Kidney epithelial cell (primary cell): ENCODE measurements around the gene CPNE8. TPM values are rescaled to one million over a fixed set of nuclear protein-coding genes. Genes with fewer than 3 reads are reported as not detected.

Experiments
- DNase-seq: peaks from one replicate; pipeline ENCODE4 v3.0.0-alpha.2; 2010; ENCODE audit warnings: low read depth
- H3K27me3 ChIP-seq: 2 replicates; pipeline ENCODE4 v1.6.0; 2011; ENCODE audit warnings: low read length; ENCODE audit not compliant: control insufficient read depth, insufficient read depth
- H3K36me3 ChIP-seq: 2 replicates; pipeline ENCODE4 v1.5.1; 2011; ENCODE audit warnings: low read length; ENCODE audit not compliant: control insufficient read depth, insufficient read depth
- H3K4me3 ChIP-seq: 2 replicates; pipeline ENCODE4 v1.5.1; 2011; ENCODE audit warnings: low read depth, mild to moderate bottlenecking, control low read depth, low read length
- total RNA-seq: library from RNA; depleted of rRNA; stranded (reverse); fragments of >200 nt; gene quantifications from 2 replicates; pipeline ENCODE4 v1.2.3, GENCODE V29; 2015
- TF ChIP-seq, protein P1 (sequence below): IDR thresholded peaks from 2 replicates; pipeline ENCODE4 v1.5.1; 2011; ENCODE audit warnings: mild to moderate bottlenecking, moderate library complexity, low read length, control low read depth, inconsistent platforms; ENCODE audit not compliant: insufficient read depth, poor library complexity, severe bottlenecking

CPNE8 gene
- total RNA-seq, 1 donor from 2014 or later, result 8.0 TPM

GRCh38 chr12:38886064-38886463 lies 19.3 kb downstream of the CPNE8 start:
- no peaks in the 10 kb centered on the region for H3K27me3 ChIP-seq
- TF ChIP-seq, protein P1, sequence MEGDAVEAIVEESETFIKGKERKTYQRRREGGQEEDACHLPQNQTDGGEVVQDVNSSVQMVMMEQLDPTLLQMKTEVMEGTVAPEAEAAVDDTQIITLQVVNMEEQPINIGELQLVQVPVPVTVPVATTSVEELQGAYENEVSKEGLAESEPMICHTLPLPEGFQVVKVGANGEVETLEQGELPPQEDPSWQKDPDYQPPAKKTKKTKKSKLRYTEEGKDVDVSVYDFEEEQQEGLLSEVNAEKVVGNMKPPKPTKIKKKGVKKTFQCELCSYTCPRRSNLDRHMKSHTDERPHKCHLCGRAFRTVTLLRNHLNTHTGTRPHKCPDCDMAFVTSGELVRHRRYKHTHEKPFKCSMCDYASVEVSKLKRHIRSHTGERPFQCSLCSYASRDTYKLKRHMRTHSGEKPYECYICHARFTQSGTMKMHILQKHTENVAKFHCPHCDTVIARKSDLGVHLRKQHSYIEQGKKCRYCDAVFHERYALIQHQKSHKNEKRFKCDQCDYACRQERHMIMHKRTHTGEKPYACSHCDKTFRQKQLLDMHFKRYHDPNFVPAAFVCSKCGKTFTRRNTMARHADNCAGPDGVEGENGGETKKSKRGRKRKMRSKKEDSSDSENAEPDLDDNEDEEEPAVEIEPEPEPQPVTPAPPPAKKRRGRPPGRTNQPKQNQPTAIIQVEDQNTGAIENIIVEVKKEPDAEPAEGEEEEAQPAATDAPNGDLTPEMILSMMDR, result no peak
- H3K36me3 ChIP-seq, result no peaks in the 10 kb centered on the region
- DNase-seq, result peak; percentile 10
- H3K4me3 ChIP-seq, result no peak overlapping the region

- no peaks in the 10 kb centered on the region for H3K36me3 ChIP-seq
- no peak overlapping the region for H3K4me3 ChIP-seq
- no peak for DNase-seq
- no peaks in the 10 kb centered on the region for H3K27me3 ChIP-seq
- TF ChIP-seq, protein P1, result no peak
Observed at GRCh38 chr12:38884666-38885065, 20.7 kb downstream of the CPNE8 start.

DNA sequence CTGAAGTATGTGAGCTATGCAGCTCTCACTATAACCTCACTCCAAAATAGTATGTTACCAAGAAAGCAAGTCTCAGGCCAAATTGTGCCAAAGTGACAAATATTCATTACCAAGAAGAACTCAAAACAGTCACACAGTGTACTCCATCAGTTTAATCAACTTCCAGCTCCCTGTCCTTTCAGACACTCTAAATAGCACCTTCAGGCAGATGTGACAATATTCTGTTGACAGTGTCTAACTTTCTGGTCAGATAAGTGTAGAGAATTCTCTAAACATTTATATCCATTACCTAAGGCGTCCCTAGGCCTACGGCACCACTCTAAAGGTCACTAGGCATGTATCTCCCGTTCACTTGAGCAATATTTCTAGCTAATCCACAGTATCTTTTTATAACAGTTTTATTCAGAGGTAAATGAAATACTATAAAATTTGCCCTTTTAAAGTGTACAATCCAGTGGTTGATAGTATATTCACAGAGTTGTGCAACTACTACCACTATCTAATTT lies 21.7 kb downstream of the CPNE8 start:
- Histone ChIP-seq H3K4me3 (no peak overlapping the region), H3K36me3 (no peaks in the 10 kb centered on the region), H3K27me3 (no peaks in the 10 kb centered on the region)
- TF ChIP-seq, protein P1, result no peak
- DNase-seq, result no peak

DNA sequence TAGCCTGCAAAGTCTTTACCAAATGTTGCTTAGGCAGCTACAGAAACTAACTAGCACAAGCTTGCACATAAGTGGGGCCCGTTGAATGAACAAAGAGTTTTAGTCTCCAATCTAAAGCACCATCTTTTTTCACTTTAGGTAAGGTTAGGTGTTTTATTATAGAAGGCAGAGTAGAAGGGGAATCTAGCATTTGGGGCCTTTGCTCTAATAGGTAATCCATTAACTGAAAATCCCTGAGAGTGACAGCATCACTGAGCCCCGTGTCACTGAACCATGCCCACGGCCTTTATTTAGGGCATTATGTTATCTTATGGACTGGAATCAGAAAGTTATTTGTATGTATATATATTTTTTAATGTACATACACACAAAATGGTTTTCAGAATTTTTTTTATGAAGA lies 25.1 kb downstream of the CPNE8 start:
- TF ChIP-seq, protein P1, result no peak

GRCh38 chr12:38878986-38879385 lies 26.4 kb downstream of the CPNE8 start:
- Histone ChIP-seq H3K4me3 (no peak overlapping the region), H3K27me3 (no peaks in the 10 kb centered on the region), H3K36me3 (no peaks in the 10 kb centered on the region)
- DNase-seq, result no peak
- TF ChIP-seq, protein P1, result no peak

More for the DNA sequence above, 25.1 kb downstream of the CPNE8 start:
- no peak overlapping the region for H3K4me3 ChIP-seq
- DNase-seq, result no peak
- H3K27me3 ChIP-seq, result no peaks in the 10 kb centered on the region
- no peaks in the 10 kb centered on the region for H3K36me3 ChIP-seq

DNA sequence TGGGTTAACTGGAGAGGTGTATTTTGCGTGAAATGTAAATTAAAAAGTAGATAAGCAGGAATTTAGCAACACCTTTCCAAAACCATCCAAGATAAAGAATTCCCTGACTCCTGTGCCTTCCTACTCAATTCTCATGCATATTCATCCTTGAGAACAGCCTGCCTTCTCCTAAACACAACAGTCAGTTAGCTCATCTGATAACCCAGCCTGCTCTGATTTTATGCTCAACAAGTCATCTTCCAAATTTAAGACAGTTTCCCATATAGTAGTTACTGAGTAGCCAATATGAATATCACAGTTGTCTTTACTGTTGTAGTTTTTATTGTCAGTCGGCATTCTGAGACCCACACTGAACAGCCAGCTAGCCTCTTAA lies 27.1 kb downstream of the CPNE8 start:
- TF ChIP-seq, protein P1, result no peak
- Histone ChIP-seq H3K4me3 (no peak overlapping the region), H3K36me3 (no peaks in the 10 kb centered on the region), H3K27me3 (no peaks in the 10 kb centered on the region)
- DNase-seq, result no peak
